Ecto neural progenitor cell (in vitro differentiated cells): ENCODE data around the gene SLCO3A1.

Source experiments
- DNase-seq: peaks from one replicate; pipeline ENCODE4 v3.0.0-alpha.2; 2018; ENCODE audit warnings: low spot score

The SLCO3A1 gene

DNA sequence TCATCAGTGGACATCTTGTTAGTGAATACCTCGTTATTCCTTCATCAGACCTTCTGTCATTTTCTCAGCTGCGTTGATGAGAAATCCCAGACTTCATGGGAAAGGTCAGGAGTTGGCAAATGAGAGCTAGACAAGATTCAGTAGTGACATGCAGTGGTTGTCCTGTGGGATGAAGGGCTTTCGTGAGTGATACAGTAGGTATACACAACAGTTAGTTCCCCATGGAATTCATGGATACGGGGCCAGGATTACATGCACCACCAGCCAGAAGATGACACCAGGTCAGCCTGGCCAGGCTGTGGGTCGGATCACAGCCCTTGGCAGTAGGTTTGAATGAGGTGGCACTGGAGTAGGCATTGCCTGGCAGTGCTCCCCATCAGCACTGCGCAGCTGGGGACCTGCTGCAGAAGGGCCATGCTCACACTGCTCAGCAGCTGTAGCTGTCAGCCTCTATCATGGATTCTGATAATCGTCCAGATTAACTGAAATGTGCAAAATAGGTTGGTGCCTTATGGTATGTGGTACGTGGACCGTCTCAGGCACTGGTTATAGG, 150.1 kb downstream of the SLCO3A1 start:
- DNase-seq, result no peak

DNA sequence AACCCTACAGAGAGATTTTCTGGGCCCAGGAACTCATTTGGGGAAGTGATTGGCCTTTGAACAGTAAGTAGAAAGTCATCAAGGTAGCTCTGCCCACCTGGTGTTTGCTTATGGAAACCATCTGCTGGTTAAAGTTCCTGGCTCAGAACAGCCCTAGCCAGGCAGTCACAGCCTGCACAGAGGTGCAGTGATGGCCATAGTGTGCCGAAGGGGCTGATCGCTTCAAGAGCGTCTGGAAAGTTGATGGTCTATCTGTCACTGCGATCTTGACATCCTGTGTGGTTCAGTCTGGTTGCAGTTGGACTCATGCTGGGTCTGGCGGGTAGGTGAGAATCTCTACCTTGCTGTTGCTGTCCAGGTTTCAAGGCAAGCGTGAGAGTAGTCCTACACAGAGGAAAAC, 151.6 kb downstream of the SLCO3A1 start:
- DNase-seq, result no peak

DNA sequence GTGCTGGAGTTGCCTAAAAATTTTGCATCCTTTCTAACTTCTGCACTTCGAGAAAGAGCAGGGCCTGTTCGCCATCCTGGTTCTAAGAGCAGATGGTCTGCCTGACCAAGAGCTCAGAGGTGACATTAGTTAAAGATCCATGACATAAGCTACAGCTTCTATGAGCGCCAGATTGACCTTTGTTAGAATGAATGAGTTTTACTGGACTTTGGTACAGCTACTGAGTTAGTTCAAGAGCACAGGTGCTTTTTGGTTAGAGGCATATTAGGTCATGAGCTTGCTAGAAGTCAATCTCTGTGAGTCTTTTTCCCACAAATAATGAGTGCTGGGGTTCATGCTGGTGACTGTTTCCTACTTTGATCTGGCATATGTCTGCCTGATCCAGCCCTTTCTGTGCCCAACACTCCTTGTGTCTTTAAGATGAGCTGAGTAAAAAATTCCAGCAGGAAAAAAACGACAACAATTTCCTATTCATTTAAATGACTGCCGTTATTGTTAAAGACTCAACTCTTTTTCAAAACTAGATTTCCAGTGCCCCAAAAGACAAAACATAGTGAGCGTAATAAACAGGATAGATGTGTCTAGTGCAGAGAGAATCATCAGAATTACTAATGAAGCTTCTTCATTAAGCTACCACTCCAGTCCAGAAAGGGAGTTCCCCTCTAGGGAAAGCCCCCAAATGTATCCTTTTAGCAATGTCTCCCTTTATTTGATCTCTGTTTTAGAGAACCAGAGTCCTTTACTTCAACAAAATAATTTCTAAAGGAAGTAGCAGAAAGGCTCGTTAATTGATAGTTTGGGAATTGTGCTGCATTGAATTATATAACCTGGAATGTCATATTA, 152.9 kb downstream of the SLCO3A1 start:
- DNase-seq, result no peak

DNA sequence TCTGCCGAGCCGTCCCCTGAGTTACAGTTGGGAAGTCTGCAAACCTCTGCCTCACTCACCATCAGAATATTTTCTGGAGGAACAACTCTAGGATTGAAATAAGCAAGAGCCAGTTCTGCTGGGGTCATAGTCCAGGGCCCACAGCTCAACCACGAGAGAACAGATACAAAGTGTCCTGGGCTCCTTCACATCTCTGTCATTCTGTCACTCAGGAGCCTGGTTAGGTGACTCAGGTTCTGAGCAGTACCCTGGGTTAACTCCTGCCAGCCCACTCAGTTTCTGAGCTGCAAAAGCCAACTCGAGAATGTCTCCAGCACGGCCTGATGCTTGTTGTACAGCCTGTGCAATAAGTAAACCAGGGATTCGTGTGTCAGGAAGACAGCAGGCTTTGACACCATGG, 155.7 kb downstream of the SLCO3A1 start:
- DNase-seq, result no peak

DNA sequence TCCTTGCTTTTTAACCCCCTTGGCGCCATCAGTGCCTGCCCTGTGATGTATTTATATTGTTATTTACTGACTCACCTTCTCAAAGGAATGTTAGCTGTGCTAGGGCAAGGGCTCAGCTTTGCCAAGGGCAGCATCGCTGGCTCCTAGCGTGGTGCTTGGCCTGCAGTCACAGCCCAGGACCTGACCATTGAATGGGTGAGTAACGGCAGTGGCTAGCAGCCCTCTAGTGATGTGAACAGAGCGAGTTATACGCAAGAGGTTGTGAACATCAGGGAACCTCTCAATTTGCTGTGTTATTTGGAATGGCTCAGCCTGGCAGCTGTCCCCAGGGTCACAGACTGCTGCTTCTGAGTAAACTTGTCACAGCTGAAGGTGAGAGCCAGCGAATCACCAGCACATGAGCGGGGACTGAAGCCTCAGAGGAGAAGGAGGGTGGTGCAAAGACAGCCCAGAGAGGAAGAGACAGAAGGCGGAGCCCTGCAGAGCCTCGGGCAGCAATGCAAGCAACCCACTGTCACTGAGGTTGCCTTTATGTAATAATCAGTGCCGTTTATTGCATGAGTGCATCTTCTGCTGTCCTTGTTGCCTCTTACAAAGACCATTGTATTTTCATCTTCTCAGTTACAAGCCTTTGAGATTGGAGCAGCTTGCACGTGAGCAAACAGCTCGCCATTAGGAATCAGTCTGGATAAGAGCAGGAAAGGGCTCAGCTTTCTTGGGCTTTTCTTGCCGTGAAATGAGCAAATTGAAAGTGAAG, 158.3 kb downstream of the SLCO3A1 start:
- no peak for DNase-seq

DNA sequence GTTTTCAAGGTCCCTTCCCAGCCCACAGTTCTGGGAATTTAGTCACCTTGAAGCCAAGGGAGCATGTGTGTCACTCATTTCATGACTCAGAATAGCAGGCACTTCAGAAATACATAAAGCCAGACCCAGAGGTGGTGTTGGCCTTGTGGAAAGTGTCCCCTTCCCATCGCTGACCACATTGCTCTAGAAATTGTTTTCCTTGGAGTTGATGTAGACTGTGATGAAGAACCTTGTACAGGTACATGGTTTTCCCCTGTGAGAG, 158.8 kb downstream of the SLCO3A1 start:
- no peak for DNase-seq

DNA sequence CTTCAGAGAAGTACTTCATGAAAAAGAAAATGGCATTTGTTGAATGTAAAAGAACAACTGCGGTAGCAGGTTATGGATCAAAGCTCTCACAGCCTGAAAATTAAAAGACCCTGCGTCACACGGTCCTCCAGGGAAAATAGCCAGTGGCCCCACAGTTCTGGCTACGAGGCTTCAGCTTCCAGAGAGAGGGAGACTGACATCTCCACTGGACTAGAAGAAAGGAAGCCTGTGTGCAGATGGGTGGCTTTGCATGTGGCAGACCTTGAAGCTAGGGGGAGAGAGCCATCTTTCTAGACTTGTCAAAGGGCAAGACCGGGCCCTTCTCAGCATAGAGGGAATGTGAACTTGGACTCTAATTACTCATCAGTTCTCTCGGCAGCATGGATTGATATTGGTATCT, 159.4 kb downstream of the SLCO3A1 start:
- no peak for DNase-seq

DNA sequence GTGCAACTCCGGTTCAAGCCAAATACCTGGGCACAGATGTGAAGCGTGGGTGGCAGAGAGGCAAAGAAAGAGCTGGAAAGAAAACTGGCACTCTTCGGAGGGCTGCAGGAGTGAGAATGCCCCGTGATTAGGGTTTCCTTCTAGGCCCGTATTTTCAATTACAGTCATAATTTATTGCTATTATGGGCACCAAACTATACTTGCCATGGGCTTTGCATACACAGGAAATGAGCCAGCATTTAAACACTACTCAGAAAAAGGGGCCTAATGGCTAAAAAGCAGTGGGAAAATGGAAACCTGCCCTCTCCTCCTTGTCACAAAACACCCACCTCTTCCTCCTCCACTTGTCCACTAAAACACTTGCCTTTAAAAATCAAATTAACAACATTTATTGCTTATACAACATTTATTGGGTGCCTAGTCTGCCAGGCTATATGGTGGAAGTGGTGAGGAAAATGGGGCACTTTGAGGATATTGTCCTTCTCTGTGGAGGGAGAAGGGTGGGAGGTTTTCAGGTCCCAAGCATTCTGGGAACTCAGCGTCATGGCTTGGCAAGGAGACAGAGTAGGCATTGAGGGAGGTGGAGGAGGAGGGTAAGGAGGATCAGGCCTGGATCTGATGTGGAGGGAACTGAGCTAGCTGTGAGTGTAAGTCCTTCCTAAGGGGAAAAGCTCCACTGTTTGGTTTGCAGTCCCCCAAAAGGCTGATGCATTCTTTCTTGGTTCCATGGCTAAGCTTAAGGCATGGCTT, 160.9 kb downstream of the SLCO3A1 start:
- no peak for DNase-seq

DNA sequence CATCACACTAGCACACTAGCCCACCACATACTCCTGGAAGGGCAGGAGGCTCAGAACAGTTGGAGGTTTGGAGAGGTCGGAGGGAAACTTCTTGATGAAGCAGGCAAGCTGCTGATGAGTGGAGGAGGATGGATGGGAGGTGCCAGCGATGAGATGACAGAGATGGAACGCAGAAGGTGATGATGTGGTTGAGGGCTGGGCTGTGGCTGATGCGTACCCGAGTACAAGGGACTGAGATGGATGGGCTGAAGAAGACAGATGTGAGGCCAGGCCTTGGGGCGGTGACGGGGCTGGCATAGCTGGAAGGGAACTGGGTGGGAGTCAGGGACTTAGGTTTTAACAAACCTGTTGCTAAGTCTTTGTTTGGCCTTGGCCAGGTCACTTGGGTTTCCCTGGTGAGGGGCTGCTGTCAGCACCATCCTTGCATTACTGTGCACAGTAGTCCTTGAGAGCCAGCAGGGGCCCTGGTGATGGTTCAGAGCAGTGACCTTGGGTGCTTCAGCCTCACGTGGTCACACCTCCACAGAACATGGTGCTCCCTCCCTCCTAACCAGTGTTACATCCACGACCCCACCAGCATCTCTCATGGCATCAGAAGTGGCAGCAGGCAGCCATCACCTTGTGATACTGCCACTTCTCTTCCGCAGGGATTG, 164.5 kb downstream of the SLCO3A1 start:
- no peak for DNase-seq

DNA sequence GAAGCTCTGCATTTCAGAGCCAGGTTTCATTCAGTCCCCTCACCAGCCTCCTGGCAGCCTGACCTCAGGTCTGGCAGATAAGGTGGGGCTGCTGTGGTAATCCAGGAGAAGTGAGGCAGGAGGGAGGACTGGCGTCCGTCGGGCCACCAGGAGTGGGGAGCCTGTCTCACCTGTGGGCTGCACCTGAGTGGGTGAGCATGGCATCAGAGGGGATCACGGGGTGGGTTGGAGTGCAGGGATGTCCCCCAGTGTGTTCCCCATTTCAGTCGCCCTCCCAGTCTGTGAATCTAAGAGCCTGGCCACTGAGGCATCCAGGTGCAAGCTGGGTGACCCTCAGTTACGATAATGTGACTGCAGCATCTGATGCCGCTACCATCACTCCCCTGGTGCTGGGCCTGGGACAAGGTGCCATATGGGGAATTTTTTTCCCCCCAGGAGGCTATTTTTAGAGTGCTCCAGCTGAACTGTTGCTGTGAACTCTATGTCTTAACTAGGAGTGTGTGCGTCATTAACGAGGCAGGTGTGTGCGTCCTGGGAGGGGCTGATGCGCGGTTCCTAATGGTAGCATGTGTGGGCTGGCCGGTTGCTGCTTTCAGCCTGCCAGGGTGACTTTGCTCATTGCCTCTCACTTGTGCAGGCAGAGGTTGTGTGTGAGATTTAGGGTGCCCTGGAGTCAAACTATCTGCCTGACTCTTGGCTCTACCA, 165.2 kb downstream of the SLCO3A1 start:
- DNase-seq, result no peak

DNA sequence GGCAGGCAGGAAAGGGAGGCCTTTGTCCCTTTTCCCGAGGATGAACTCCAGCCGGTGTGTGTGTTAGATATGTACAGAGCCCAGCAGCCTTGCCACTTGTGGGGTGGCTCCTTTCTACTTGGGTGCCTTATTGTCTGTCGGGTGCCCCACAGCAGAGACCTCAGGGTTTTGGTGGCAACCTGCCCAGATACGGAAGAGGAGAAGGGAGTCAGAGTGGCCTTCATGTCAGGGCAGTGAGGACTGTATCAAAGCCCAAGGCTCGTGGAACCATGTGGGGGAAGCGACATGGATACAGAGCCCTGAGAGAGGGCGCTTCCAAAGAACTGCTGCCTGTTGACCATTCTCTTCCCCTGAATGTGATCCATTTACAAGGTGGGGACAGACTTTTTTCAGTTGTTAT, 166.2 kb downstream of the SLCO3A1 start:
- no peak for DNase-seq

DNA sequence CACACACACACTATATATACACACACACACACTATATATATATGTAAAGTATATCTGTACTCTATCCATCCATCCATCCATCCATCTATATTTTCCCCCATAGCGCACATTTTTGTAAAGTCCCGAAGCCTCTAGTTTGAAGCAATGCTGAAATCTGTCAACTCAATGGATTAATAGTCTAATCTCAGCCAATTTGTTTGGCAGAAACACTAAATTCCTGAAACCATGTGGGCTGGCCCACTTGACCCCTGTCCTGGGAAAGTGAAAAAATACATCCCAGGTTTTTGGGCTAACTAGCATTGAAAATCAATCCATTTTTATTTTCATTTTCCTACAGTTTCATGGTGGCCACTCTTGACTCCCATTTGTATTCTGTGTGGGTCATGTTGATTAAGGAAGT, 166.7 kb downstream of the SLCO3A1 start:
- no peak for DNase-seq

DNA sequence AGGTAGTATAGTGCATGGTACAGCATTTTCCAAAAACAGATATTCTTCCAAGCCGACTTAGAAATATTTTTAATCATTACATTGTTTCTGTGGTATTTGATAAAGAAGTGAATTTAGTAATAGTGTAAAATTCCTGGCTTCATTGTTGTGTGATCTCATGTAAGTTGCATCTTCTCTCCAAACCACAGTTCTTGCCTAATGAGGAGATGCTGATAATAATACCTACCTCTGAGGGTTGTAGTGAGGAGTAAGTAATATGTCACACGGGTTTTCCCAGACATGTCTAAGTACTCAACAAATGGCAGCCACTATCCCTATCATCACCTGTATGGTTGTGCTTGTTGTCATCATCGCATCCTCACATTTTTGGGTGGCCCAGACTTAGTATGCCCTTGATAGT, 167.3 kb downstream of the SLCO3A1 start:
- no peak for DNase-seq

DNA sequence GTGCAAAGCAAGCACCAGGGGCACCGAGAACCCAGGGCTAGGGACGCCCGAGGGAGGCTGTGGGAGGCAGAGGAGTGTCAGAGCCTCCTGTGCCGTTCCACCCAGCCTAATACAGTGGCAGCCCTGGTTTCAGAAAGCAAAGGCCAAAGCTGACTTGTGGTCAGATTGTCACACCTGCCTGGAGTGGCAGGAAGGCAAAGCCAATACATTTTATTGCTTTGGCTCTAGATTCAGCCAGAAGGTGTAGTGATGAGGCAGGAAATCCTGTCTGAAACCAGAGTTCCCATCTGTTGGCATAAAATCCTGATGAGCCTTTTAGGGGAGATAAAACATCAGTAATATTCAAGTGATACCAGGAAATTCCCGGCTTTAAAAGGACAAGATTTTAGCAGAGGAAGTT, 168.3 kb downstream of the SLCO3A1 start:
- DNase-seq, result no peak

DNA sequence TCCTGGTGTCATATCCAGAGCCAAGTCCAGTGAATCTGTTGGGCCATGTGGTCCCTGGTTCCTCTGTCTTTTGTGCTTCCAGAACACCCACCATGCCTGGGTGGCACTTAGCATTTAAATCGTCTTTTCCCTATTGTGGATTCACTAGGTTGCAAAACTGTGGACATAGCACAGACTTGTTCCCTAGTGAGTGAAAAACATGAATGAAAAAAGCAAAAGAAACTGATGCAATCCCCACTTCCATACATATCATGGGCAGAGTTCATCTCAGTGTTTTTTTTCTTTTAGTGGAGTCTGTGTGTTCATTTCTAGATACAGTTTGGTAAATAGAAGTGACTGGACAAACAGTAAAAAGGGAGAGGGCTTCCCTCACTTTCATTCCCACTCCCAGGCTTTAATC, 170.5 kb downstream of the SLCO3A1 start:
- no peak for DNase-seq

DNA sequence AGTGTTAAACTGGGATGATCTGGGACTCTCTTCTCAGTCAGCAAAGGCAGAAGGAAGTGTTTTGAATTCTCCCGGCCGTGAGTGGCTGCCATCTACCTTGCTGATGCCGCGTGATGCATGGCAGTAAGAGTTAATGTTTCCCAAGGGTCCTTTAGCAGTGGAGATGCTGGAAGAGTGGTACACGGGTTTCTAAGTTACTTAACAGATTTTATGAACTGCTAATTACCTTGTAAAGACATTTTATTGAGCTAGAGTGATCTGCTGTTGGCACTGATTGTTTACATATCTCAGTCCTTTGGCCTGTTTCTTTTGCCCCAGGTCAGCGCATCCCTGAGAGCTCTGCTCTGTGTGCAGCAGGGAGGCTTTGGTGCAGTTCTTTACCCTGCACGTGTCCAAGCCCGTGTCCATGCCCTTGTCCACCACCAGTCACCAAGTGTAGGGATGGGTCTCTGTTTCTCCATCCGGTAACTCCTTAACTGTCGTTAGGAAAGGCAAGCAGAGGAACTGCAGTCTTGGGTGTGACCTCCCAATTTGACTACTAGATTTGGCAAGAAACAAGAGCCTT, 172.3 kb downstream of the SLCO3A1 start:
- no peak for DNase-seq

DNA sequence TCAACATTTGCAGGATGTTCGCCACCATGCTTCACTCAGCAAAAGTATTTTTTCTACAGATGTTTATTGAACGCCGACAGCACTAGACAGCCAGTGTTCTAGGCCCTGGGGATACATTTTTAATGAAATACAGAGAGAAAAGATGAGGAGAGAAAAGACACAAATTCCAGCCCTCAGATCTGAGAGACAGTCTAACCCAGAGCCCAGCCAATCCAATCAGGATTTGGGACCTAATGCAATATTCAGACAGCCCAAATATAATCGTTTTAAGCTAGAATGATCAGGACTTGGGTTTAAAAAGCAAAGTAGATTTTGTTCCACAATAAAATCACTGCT, 174.8 kb downstream of the SLCO3A1 start:
- no peak for DNase-seq

DNA sequence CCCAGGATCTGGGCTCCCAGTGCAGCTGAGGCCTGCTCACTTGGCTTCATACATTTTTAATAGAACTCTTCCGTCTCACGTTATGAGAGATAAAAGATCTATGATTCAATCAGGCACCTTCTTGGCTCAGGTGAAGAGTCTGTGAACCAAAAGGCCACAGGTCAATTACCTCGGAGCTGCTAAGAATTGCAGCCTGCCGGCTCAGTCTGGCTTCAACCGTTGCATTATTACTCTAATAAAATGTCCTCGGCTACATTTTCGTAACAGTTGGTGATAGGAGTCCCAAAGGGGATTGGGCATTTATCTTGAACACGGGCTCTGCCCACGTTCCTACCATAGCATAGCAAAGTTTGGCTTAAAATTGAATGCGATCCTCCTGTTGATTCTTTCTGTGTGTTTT, 176.3 kb downstream of the SLCO3A1 start:
- DNase-seq, result no peak

DNA sequence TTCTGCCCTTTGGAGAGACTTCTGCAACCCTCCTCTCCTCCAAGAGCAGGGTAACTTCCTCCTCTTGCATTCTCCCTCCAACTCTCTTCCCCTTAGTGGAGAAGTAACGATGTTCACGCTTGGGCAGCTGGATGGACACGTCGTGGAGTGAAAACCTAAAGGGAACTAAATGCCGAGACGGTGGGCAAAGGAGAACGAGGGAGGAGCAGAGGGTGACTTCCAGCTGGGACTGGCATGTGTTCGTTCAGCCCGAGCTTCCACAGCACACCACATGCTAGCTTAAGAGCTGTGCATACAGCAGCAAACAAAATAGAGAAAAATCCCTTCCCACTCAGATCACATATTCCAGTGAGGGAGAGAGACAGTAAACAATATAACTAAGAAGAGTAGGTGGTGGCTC, 179.8 kb downstream of the SLCO3A1 start:
- DNase-seq, result no peak

DNA sequence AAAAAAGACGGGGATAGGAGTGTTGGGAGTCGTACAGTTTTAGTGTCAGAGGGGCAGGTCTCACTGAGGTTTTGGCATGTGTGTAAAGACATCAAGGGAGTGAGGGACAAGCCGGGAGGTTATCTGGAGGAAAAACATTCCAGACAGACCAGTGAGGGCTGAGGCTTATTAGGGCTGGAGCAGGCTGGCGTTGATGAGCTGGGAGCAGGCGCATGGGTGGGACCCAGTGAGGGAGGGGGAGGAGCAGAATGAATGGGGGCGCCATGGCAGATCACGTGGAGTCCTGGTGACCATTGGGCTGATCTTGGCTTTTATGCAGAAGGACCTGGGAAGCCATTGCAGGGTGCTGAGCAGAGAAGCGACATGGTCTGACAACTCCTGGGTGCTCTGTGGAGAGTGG, 180.2 kb downstream of the SLCO3A1 start:
- DNase-seq, result no peak

DNA sequence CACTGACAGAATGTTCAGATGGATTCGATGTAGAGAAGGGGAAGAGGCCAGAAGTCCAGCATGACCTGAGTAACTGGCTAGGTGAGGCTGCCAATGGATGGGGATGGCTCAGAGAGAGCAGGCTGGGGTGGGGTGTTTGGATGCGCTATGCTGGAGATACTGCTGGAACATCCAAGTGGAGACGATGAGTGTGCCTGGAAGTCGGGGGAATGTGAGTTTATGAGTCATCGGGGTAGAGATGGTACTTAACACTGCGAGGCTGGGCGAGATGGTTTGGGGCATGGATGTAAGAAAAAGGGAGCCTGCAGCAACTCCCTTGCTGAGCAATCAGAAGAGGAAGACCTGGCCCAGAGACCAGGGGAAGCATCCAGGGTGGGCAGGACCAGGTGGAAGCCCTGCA, 180.7 kb downstream of the SLCO3A1 start:
- no peak for DNase-seq

DNA sequence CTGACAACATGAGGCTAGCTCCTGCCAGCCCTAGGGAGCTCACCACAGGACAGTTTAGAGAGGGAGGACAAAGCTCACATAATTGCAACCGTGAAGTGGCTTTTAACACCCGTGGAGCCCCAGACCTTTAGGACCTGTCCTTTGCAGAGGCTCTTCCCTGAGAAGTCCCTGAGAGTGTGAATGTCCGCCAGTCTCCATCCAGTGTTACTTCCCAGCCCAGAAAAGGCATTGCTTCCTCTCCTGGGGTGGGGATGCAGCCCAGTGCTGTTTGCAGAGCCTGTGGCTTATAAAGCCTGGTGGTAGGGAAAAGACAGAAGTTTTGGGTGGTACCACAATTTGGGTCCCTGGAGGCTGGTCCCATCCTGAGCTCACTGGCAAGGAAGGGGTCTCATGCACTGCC, 182.0 kb downstream of the SLCO3A1 start:
- DNase-seq, result no peak
